MM.1S (cell line): ENCODE measurements around the gene IVNS1ABP.
"Not testable (repeated sequence)": the region's sequence is repeated elsewhere in the genome, so short reads cannot be mapped to it uniquely, and the experiment has no call there.

Experiments
- DNase-seq: peaks from one replicate; pipeline ENCODE4 v3.0.0-alpha.2; 2015
- H2AFZ ChIP-seq: fragments of 300-600 bp; sonication (generic); 2 replicates; pipeline ENCODE4 v1.6.0; 2016; ENCODE audit warnings: antibody characterized with exemption, low read length
- H3F3A ChIP-seq: fragments of 300-600 bp; sonication (generic); 2 replicates; pipeline ENCODE4 v1.6.1; 2016; ENCODE audit warnings: mild to moderate bottlenecking, antibody characterized with exemption, low read length, moderate library complexity, mixed read lengths; ENCODE audit not compliant: insufficient read depth
- H3K27ac ChIP-seq: fragments of 300-600 bp; sonication (generic); 2 replicates; pipeline ENCODE4 v1.5.1; 2016; ENCODE audit warnings: mild to moderate bottlenecking, low read length
- H3K27me3 ChIP-seq: fragments of 300-600 bp; sonication (generic); replicated peaks from 2 replicates; pipeline ENCODE4 v1.6.0; 2016; ENCODE audit warnings: low read length; ENCODE audit not compliant: insufficient read depth
- H3K36me3 ChIP-seq: fragments of 300-600 bp; sonication (generic); replicated peaks from 2 replicates; pipeline ENCODE4 v1.6.1; 2016; ENCODE audit warnings: mild to moderate bottlenecking, low read length, mixed read lengths; ENCODE audit not compliant: insufficient read depth
- H3K4me1 ChIP-seq: fragments of 300-600 bp; sonication (generic); 2 replicates; pipeline ENCODE4 v1.6.1; 2016; ENCODE audit warnings: low read length, mixed read lengths
- H3K4me2 ChIP-seq: fragments of 300-600 bp; sonication (generic); 2 replicates; pipeline ENCODE4 v1.6.0; 2016; ENCODE audit warnings: low read depth, low read length
- H3K4me3 ChIP-seq: fragments of 300-600 bp; sonication (generic); 2 replicates; pipeline ENCODE4 v1.5.1; 2016; ENCODE audit warnings: low read length, mixed read lengths
- H3K79me2 ChIP-seq: fragments of 300-600 bp; sonication (generic); 2 replicates; pipeline ENCODE4 v1.6.1; 2016; ENCODE audit warnings: mixed run types, low read length, mixed read lengths
- H3K9ac ChIP-seq: fragments of 300-600 bp; sonication (generic); 2 replicates; pipeline ENCODE4 v1.6.1; 2016; ENCODE audit warnings: low read length, mixed read lengths
- H3K9me2 ChIP-seq: fragments of 300-600 bp; sonication (generic); replicated peaks from 2 replicates; pipeline ENCODE4 v1.6.1; 2016; ENCODE audit warnings: mild to moderate bottlenecking, low read length, mixed read lengths; ENCODE audit not compliant: insufficient read depth
- H3K9me3 ChIP-seq: fragments of 300-600 bp; sonication (generic); replicated peaks from 2 replicates; pipeline ENCODE4 v1.6.1; 2016; ENCODE audit warnings: mild to moderate bottlenecking, low read length, mixed read lengths; ENCODE audit not compliant: insufficient read depth
- H4K20me1 ChIP-seq: fragments of 300-600 bp; sonication (generic); 2 replicates; pipeline ENCODE4 v1.6.1; 2016; ENCODE audit warnings: mild to moderate bottlenecking, low read length, moderate library complexity, mixed read lengths; ENCODE audit not compliant: insufficient read depth
- EZH2 ChIP-seq: fragments of 300-600 bp; sonication (generic); optimal IDR thresholded peaks from 2 replicates; pipeline ENCODE3; 2017; ENCODE audit warnings: low read depth, mild to moderate bottlenecking, antibody characterized with exemption, low read length, mixed read lengths
- EZH2phosphoT487 ChIP-seq: fragments of 300-600 bp; sonication (generic); IDR thresholded peaks from 2 replicates; pipeline ENCODE4 v1.6.1; 2018; ENCODE audit warnings: antibody characterized with exemption, low read length
- TF ChIP-seq, protein P1 (sequence below): fragments of 300-600 bp; sonication (generic); IDR thresholded peaks from 2 replicates; pipeline ENCODE4 v1.5.1; 2016; ENCODE audit warnings: antibody characterized with exemption, low read length, mixed read lengths

Gene IVNS1ABP

DNA sequence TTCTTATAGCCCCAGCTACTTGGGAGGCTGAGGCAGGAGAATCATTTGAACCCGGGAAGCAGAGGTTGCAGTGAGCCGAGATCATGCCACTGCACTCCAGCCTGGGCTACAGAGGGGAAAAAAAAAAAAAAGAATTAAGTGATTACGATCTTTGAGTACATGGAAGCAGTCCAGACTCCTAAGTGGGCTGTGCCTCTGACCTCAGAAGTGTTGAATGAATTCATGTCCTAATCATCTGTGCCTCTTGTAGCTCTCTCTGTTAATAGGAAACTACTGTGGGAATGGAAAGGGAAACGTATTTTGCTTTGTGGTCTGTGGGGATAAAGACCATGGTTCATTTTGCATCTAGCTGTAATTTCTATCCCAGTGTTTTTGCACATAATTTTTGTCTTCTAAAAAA lies 8.4 kb upstream of the IVNS1ABP start:
- Histone ChIP-seq H3F3A (no peaks in the 10 kb centered on the region), H3K79me2 (no peaks in the 10 kb centered on the region), H3K9me3 (no peaks in the 10 kb centered on the region), H3K27ac (no peak overlapping the region), H3K36me3 (no peaks in the 10 kb centered on the region), H3K4me3 (no peak overlapping the region), H3K4me2 (no peak overlapping the region), H2AFZ (no peak overlapping the region), H4K20me1 (no peaks in the 10 kb centered on the region), H3K9ac (no peak overlapping the region), H3K9me2 (no peaks in the 10 kb centered on the region), H3K27me3 (no peaks in the 10 kb centered on the region), H3K4me1 (no peaks in the 10 kb centered on the region)
- no peak for DNase-seq
- TF ChIP-seq, protein P1, sequence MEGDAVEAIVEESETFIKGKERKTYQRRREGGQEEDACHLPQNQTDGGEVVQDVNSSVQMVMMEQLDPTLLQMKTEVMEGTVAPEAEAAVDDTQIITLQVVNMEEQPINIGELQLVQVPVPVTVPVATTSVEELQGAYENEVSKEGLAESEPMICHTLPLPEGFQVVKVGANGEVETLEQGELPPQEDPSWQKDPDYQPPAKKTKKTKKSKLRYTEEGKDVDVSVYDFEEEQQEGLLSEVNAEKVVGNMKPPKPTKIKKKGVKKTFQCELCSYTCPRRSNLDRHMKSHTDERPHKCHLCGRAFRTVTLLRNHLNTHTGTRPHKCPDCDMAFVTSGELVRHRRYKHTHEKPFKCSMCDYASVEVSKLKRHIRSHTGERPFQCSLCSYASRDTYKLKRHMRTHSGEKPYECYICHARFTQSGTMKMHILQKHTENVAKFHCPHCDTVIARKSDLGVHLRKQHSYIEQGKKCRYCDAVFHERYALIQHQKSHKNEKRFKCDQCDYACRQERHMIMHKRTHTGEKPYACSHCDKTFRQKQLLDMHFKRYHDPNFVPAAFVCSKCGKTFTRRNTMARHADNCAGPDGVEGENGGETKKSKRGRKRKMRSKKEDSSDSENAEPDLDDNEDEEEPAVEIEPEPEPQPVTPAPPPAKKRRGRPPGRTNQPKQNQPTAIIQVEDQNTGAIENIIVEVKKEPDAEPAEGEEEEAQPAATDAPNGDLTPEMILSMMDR = no peak
- TF ChIP-seq EZH2 (no peak), EZH2phosphoT487 (no peak)

DNA sequence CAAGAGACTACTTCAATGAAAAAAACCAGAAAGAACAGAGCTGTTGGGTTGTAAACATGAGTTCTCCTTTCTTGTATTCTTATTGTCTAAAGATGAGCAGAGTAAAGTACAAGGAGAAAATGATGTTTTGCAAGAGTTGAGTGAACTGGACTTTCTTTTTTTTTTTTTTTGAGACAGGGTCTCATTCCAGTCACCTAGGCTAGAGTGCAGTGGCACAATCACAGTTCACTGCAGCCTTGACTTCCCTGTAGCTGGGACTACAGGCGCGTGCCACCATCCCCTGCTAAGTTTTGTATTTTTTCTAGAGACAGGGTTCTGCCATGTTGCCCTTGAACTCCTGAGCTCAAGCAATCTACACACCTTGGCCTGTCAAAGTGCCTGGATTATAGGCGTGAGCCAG lies 7.1 kb upstream of the IVNS1ABP start:
- H3K9ac ChIP-seq = no peak overlapping the region
- no peaks in the 10 kb centered on the region for H3F3A ChIP-seq
- H3K79me2 ChIP-seq = no peaks in the 10 kb centered on the region
- H3K36me3 ChIP-seq = no peaks in the 10 kb centered on the region
- H2AFZ ChIP-seq = no peak overlapping the region
- no peak overlapping the region for H3K4me3 ChIP-seq
- H3K4me2 ChIP-seq = no peak overlapping the region
- no peak overlapping the region for H3K27ac ChIP-seq
- H4K20me1 ChIP-seq = no peaks in the 10 kb centered on the region
- TF ChIP-seq EZH2 (no peak), EZH2phosphoT487 (no peak)
- TF ChIP-seq, protein P1 = no peak
- no peak for DNase-seq
- H3K4me1 ChIP-seq = no peaks in the 10 kb centered on the region
- H3K9me2 ChIP-seq = no peaks in the 10 kb centered on the region
- no peaks in the 10 kb centered on the region for H3K27me3 ChIP-seq
- H3K9me3 ChIP-seq = no peaks in the 10 kb centered on the region

DNA sequence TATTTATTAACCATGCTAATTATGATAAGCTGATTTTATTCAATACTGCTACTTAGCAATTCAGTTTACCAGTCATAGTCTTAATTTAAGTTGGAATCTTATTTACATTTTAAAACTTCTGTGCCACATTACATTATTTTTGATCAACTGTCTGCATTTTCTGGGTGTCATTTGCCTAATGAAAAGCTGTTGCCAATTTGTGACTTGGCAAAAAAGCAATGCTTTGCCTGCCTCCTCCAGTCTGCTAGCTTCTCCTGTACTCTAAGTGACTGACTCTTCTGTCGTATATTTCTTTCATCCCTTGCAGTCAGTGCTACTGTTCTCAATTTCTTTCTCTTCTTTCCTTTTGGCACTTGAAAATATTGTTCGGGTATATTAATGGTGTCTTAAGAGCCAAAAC lies 5.6 kb upstream of the IVNS1ABP start:
- no peak overlapping the region for H3K4me3 ChIP-seq
- TF ChIP-seq EZH2phosphoT487 (no peak), EZH2 (no peak)
- TF ChIP-seq, protein P1 = no peak
- no peaks in the 10 kb centered on the region for H3K36me3 ChIP-seq
- no peaks in the 10 kb centered on the region for H3K9me2 ChIP-seq
- H3K4me2 ChIP-seq = no peak overlapping the region
- no peaks in the 10 kb centered on the region for H3K79me2 ChIP-seq
- H3K9me3 ChIP-seq = no peaks in the 10 kb centered on the region
- H3F3A ChIP-seq = peaks cover 8% of the 10 kb centered on the region
- no peaks in the 10 kb centered on the region for H3K27me3 ChIP-seq
- no peak for DNase-seq
- H4K20me1 ChIP-seq = no peaks in the 10 kb centered on the region
- H3K27ac ChIP-seq = no peak overlapping the region
- no peak overlapping the region for H3K9ac ChIP-seq
- H3K4me1 ChIP-seq = peaks cover 4% of the 10 kb centered on the region; the same call in 1 of the 2 replicates
- H2AFZ ChIP-seq = no peak overlapping the region

DNA sequence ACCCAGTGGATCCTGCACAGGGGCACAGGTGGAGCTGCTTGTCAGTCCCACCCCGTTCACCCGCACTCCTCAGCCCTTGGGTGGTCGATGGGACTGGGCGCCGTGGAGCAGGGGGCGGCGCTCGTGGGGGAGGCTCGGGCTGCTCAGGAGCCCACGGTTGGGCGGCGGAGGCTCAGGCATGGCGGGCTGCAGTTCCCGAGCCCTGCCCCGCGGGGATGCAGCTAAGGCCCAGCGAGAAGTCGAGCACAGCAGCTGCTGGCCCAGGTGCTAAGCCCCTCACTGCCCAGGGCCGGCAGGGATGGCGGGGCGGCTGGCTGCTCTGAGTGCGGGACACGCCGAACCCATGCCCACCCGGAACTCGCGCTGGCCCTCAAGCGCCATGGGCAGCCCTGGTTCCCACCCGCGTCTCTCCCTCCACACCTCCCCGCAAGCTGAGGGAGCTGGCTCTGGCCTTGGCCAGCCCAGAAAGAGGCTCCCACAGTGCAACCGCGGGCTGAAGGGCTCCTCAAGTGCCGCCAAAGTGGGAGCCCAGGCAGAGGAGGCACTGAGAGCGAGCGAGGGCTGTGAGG lies 4.7 kb upstream of the IVNS1ABP start:
- not testable (repeated sequence) for H2AFZ ChIP-seq, H3K79me2 ChIP-seq, H3K27me3 ChIP-seq, H3K4me3 ChIP-seq, H3K9ac ChIP-seq, H3K9me2 ChIP-seq, H3K27ac ChIP-seq, H4K20me1 ChIP-seq, H3K4me1 ChIP-seq, DNase-seq, H3K36me3 ChIP-seq, H3K4me2 ChIP-seq, H3K9me3 ChIP-seq
- H3F3A ChIP-seq = peaks cover 12% of the 10 kb centered on the region

DNA sequence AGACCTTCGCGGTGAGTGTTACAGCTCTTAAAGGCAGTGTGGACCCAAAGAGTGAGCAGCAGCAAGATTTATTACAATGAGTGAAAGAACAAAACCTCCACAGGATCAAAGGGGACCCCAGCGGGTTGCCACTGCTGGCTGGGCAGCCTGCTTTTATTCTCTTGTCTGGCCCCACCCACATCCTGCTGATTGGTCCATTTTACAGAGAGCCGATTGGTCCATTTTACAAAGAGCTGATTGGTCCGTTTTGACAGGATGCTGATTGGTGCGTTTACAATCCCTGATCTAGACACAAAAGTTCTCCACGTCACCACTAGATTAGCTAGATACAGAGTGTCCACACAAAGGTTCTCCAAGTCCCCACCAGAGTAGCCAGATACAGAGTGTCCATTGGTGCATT lies 4.1 kb upstream of the IVNS1ABP start:
- peaks cover 18% of the 10 kb centered on the region for H3F3A ChIP-seq
- not testable (repeated sequence) for H4K20me1 ChIP-seq, H3K4me2 ChIP-seq, H2AFZ ChIP-seq, H3K36me3 ChIP-seq, H3K4me1 ChIP-seq, H3K9me2 ChIP-seq, H3K4me3 ChIP-seq, H3K9ac ChIP-seq, H3K79me2 ChIP-seq, H3K27ac ChIP-seq, H3K9me3 ChIP-seq, H3K27me3 ChIP-seq, DNase-seq
